MM.1S (cell line): ENCODE results near the gene PPP1R7.

ENCODE experiments used
- DNase-seq: peaks from one replicate; pipeline ENCODE4 v3.0.0-alpha.2; 2015
- H2AFZ ChIP-seq: fragments of 300-600 bp; sonication (generic); 2 replicates; pipeline ENCODE4 v1.6.0; 2016; ENCODE audit warnings: antibody characterized with exemption, low read length
- H3F3A ChIP-seq: fragments of 300-600 bp; sonication (generic); 2 replicates; pipeline ENCODE4 v1.6.1; 2016; ENCODE audit warnings: mild to moderate bottlenecking, antibody characterized with exemption, low read length, moderate library complexity, mixed read lengths; ENCODE audit not compliant: insufficient read depth
- H3K27ac ChIP-seq: fragments of 300-600 bp; sonication (generic); 2 replicates; pipeline ENCODE4 v1.5.1; 2016; ENCODE audit warnings: mild to moderate bottlenecking, low read length
- H3K27me3 ChIP-seq: fragments of 300-600 bp; sonication (generic); replicated peaks from 2 replicates; pipeline ENCODE4 v1.6.0; 2016; ENCODE audit warnings: low read length; ENCODE audit not compliant: insufficient read depth
- H3K36me3 ChIP-seq: fragments of 300-600 bp; sonication (generic); replicated peaks from 2 replicates; pipeline ENCODE4 v1.6.1; 2016; ENCODE audit warnings: mild to moderate bottlenecking, low read length, mixed read lengths; ENCODE audit not compliant: insufficient read depth
- H3K4me1 ChIP-seq: fragments of 300-600 bp; sonication (generic); 2 replicates; pipeline ENCODE4 v1.6.1; 2016; ENCODE audit warnings: low read length, mixed read lengths
- H3K4me2 ChIP-seq: fragments of 300-600 bp; sonication (generic); 2 replicates; pipeline ENCODE4 v1.6.0; 2016; ENCODE audit warnings: low read depth, low read length
- H3K4me3 ChIP-seq: fragments of 300-600 bp; sonication (generic); 2 replicates; pipeline ENCODE4 v1.5.1; 2016; ENCODE audit warnings: low read length, mixed read lengths
- H3K79me2 ChIP-seq: fragments of 300-600 bp; sonication (generic); 2 replicates; pipeline ENCODE4 v1.6.1; 2016; ENCODE audit warnings: mixed run types, low read length, mixed read lengths
- H3K9ac ChIP-seq: fragments of 300-600 bp; sonication (generic); 2 replicates; pipeline ENCODE4 v1.6.1; 2016; ENCODE audit warnings: low read length, mixed read lengths
- H3K9me2 ChIP-seq: fragments of 300-600 bp; sonication (generic); replicated peaks from 2 replicates; pipeline ENCODE4 v1.6.1; 2016; ENCODE audit warnings: mild to moderate bottlenecking, low read length, mixed read lengths; ENCODE audit not compliant: insufficient read depth
- H3K9me3 ChIP-seq: fragments of 300-600 bp; sonication (generic); replicated peaks from 2 replicates; pipeline ENCODE4 v1.6.1; 2016; ENCODE audit warnings: mild to moderate bottlenecking, low read length, mixed read lengths; ENCODE audit not compliant: insufficient read depth
- H4K20me1 ChIP-seq: fragments of 300-600 bp; sonication (generic); 2 replicates; pipeline ENCODE4 v1.6.1; 2016; ENCODE audit warnings: mild to moderate bottlenecking, low read length, moderate library complexity, mixed read lengths; ENCODE audit not compliant: insufficient read depth
- CTCF ChIP-seq: fragments of 300-600 bp; sonication (generic); IDR thresholded peaks from 2 replicates; pipeline ENCODE4 v1.5.1; 2016; ENCODE audit warnings: antibody characterized with exemption, low read length, mixed read lengths
- EZH2 ChIP-seq: fragments of 300-600 bp; sonication (generic); optimal IDR thresholded peaks from 2 replicates; pipeline ENCODE3; 2017; ENCODE audit warnings: low read depth, mild to moderate bottlenecking, antibody characterized with exemption, low read length, mixed read lengths
- EZH2phosphoT487 ChIP-seq: fragments of 300-600 bp; sonication (generic); IDR thresholded peaks from 2 replicates; pipeline ENCODE4 v1.6.1; 2018; ENCODE audit warnings: antibody characterized with exemption, low read length

Gene PPP1R7

GRCh38 chr2:241111440-241111805, 38.8 kb upstream of the PPP1R7 start:
- Histone ChIP-seq H3K9ac (no peak overlapping the region), H2AFZ (no peak overlapping the region), H3K4me3 (no peak overlapping the region), H3K9me3 (no peaks in the 10 kb centered on the region), H3K4me2 (no peak overlapping the region), H3K27me3 (no peaks in the 10 kb centered on the region), H3F3A (no peaks in the 10 kb centered on the region), H3K9me2 (no peaks in the 10 kb centered on the region), H3K36me3 (no peaks in the 10 kb centered on the region), H3K27ac (no peak overlapping the region), H3K4me1 (no peaks in the 10 kb centered on the region), H3K79me2 (no peaks in the 10 kb centered on the region), H4K20me1 (no peaks in the 10 kb centered on the region)
- TF ChIP-seq EZH2phosphoT487 (no peak), CTCF (no peak), EZH2 (no peak)
- DNase-seq: no peak

- H3K9me3 ChIP-seq: no peaks in the 10 kb centered on the region
- H3K27ac ChIP-seq: no peak overlapping the region
- H3K4me1 ChIP-seq: no peaks in the 10 kb centered on the region
- DNase-seq: no peak
- H3K27me3 ChIP-seq: no peaks in the 10 kb centered on the region
- H4K20me1 ChIP-seq: no peaks in the 10 kb centered on the region
- no peak overlapping the region for H3K9ac ChIP-seq
- H3K9me2 ChIP-seq: no peaks in the 10 kb centered on the region
- no peak overlapping the region for H3K4me2 ChIP-seq
- H2AFZ ChIP-seq: no peak overlapping the region
- no peak overlapping the region for H3K4me3 ChIP-seq
- no peaks in the 10 kb centered on the region for H3F3A ChIP-seq
- H3K79me2 ChIP-seq: no peaks in the 10 kb centered on the region
- no peaks in the 10 kb centered on the region for H3K36me3 ChIP-seq
- no peak for TF ChIP-seq EZH2phosphoT487
- TF ChIP-seq EZH2: no peak
- no peak for TF ChIP-seq CTCF
These were observed 38.2 kb upstream of the PPP1R7 start for GRCh38 chr2:241112046-241112445.

GRCh38 chr2:241112592-241112991, 37.7 kb upstream of the PPP1R7 start:
- no peak overlapping the region for H3K4me2 ChIP-seq
- no peaks in the 10 kb centered on the region for H4K20me1 ChIP-seq
- DNase-seq: no peak
- H3K79me2 ChIP-seq: no peaks in the 10 kb centered on the region
- no peak overlapping the region for H3K4me3 ChIP-seq
- no peaks in the 10 kb centered on the region for H3K36me3 ChIP-seq
- no peaks in the 10 kb centered on the region for H3K4me1 ChIP-seq
- no peaks in the 10 kb centered on the region for H3F3A ChIP-seq
- TF ChIP-seq CTCF (no peak), EZH2phosphoT487 (no peak), EZH2 (no peak)
- H3K9ac ChIP-seq: no peak overlapping the region
- H3K9me3 ChIP-seq: no peaks in the 10 kb centered on the region
- no peak overlapping the region for H2AFZ ChIP-seq
- H3K27me3 ChIP-seq: no peaks in the 10 kb centered on the region
- H3K9me2 ChIP-seq: no peaks in the 10 kb centered on the region
- H3K27ac ChIP-seq: no peak overlapping the region
